Stimulated activated CD8-positive, alpha-beta memory T cell treated with anti-CD3 and anti-CD28 coated beads, Interleukin-15, amount 100 ng/mL, for 24 hours (primary cell): Measurements from ENCODE around the gene CAMK2B.

Experiments used
- DNase-seq: peaks from one replicate; pipeline ENCODE4 v3.0.0-alpha.2; 2020; ENCODE audit warnings: low read depth

Gene CAMK2B

GRCh38 chr7:44329888-44330287 lies 4.5 kb upstream of the CAMK2B start:
- no peak for DNase-seq

- no peak for DNase-seq
These were observed 3.7 kb upstream of the CAMK2B start for GRCh38 chr7:44329081-44329480.

- no peak for DNase-seq
These were observed 2.6 kb upstream of the CAMK2B start for GRCh38 chr7:44327981-44328380.

- no peak for DNase-seq
These were observed 1.1 kb upstream of the CAMK2B start for GRCh38 chr7:44326261-44327125.

- DNase-seq: no peak
These were observed 432 bp upstream of the CAMK2B start for GRCh38 chr7:44325811-44326241.

GRCh38 chr7:44324481-44325200 lies 753 bp downstream of the CAMK2B start:
- no peak for DNase-seq

- no peak for DNase-seq
These were observed 1.3 kb downstream of the CAMK2B start for GRCh38 chr7:44324204-44324480.

GRCh38 chr7:44323381-44324203 lies 1.8 kb downstream of the CAMK2B start:
- DNase-seq: no peak

GRCh38 chr7:44322631-44323363 lies 2.6 kb downstream of the CAMK2B start:
- DNase-seq: no peak

- no peak for DNase-seq
These were observed 3.6 kb downstream of the CAMK2B start for GRCh38 chr7:44321796-44322195.

GRCh38 chr7:44320794-44321371 lies 4.5 kb downstream of the CAMK2B start:
- no peak for DNase-seq

- no peak for DNase-seq
These were observed 5.3 kb downstream of the CAMK2B start for GRCh38 chr7:44320141-44320540.

- DNase-seq: no peak
These were observed 7.1 kb downstream of the CAMK2B start for GRCh38 chr7:44318332-44318731.

- no peak for DNase-seq
These were observed 10.0 kb downstream of the CAMK2B start for GRCh38 chr7:44315301-44315903.

- DNase-seq: no peak
These were observed 11.8 kb downstream of the CAMK2B start for GRCh38 chr7:44313621-44314031.

GRCh38 chr7:44313016-44313415 lies 12.4 kb downstream of the CAMK2B start:
- DNase-seq: no peak

GRCh38 chr7:44311561-44312495 lies 13.6 kb downstream of the CAMK2B start:
- DNase-seq: no peak

- DNase-seq: no peak
These were observed 15.1 kb downstream of the CAMK2B start for GRCh38 chr7:44310221-44310848.

GRCh38 chr7:44309271-44310091 lies 15.9 kb downstream of the CAMK2B start:
- DNase-seq: peak; percentile 18
